Gastroesophageal sphincter (tissue), 4 donors: ENCODE measurements around the gene HIVEP3. TPM values are rescaled to one million over a fixed set of nuclear protein-coding genes. Genes with fewer than 3 reads are reported as not detected.

Source experiments
- ATAC-seq: fragments of 150-250 bp; one replicate; pipeline ENCODE4 v1.9.1; 2016; ENCODE audit warnings: mild to moderate bottlenecking, moderate library complexity
- H3K27ac ChIP-seq, 4 donors: fragments of 200-600 bp; sonication (generic) in 3 of 4; 1 replicate in 3 of 4; 2 replicates in 1 of 4; pipeline ENCODE4 v1.5.1; 2016 to 2019
- H3K27me3 ChIP-seq: fragments of 200-600 bp; sonication (generic); one replicate; pipeline ENCODE4 v1.5.1; 2019
- H3K36me3 ChIP-seq, 2 donors: fragments of 200-600 bp; sonication (generic); one replicate each; pipeline ENCODE4 v1.5.1; 2019; ENCODE audit warnings: control low read depth in 1 of 2
- H3K4me1 ChIP-seq, 3 donors: fragments of 200-600 bp; sonication (generic); 1 replicate in 2 of 3; 2 replicates in 1 of 3; pipeline ENCODE4 v1.5.1; 2016 to 2019; ENCODE audit warnings: control low read depth in 2 of 3
- H3K4me3 ChIP-seq, 2 donors: fragments of 200-600 bp; sonication (generic); one replicate each; pipeline ENCODE4 v1.5.1; 2019; ENCODE audit warnings: mild to moderate bottlenecking in 1 of 2, moderate library complexity in 1 of 2
- H3K9me3 ChIP-seq, 3 donors: fragments of 200-600 bp; sonication (generic); one replicate each; pipeline ENCODE4 v1.5.1; 2017 to 2019; ENCODE audit warnings: control low read depth in 2 of 3
- EP300 ChIP-seq: sonication (generic); formaldehyde crosslinking; IDR thresholded peaks from one replicate; pipeline ENCODE4 v1.6.1; 2017; ENCODE audit warnings: antibody characterized with exemption, mild to moderate bottlenecking
- POLR2A ChIP-seq, 2 donors: fragments of 450-650 bp; IDR thresholded peaks; one replicate each; pipeline ENCODE4 v1.6.1; 2017; ENCODE audit warnings: antibody characterized with exemption in 2 of 2, mild to moderate bottlenecking in 2 of 2, moderate library complexity in 1 of 2
- POLR2AphosphoS5 ChIP-seq: sonication (generic); formaldehyde crosslinking; IDR thresholded peaks from one replicate; pipeline ENCODE4 v1.6.1; 2017; ENCODE audit warnings: antibody characterized with exemption
- WGBS, 2 donors: methylation state at CpG; one replicate each; pipeline ENCODE4 v1.1.5; 2018; ENCODE audit warnings: low coverage in 1 of 2; 5-methylcytosine and 5-hydroxymethylcytosine counted together
- total RNA-seq, 4 donors: library from RNA; depleted of rRNA; stranded (reverse); fragments of >200 nt; gene quantifications; one replicate each; pipeline ENCODE4 v1.1.0, GENCODE V29; 2016
- TF ChIP-seq, protein P1 (sequence below), 4 experiments: fragments of 200-600 bp in 2 of 4; fragments of 450-650 bp in 2 of 4; sonication (generic) in 1 of 4; IDR thresholded peaks; one replicate each; pipeline ENCODE4 v1.5.1; 2017 to 2019; ENCODE audit warnings: antibody characterized with exemption in 4 of 4, mild to moderate bottlenecking in 2 of 4, moderate library complexity in 2 of 4

Gene HIVEP3
- total RNA-seq, 4 donors from 2014 or later: 1.9 to 3.8 (median 2.8) TPM

- no peak for TF ChIP-seq POLR2A (IDR thresholded peaks at IDR 0.05)
- TF ChIP-seq EP300: no peak
- TF ChIP-seq, protein P1, sequence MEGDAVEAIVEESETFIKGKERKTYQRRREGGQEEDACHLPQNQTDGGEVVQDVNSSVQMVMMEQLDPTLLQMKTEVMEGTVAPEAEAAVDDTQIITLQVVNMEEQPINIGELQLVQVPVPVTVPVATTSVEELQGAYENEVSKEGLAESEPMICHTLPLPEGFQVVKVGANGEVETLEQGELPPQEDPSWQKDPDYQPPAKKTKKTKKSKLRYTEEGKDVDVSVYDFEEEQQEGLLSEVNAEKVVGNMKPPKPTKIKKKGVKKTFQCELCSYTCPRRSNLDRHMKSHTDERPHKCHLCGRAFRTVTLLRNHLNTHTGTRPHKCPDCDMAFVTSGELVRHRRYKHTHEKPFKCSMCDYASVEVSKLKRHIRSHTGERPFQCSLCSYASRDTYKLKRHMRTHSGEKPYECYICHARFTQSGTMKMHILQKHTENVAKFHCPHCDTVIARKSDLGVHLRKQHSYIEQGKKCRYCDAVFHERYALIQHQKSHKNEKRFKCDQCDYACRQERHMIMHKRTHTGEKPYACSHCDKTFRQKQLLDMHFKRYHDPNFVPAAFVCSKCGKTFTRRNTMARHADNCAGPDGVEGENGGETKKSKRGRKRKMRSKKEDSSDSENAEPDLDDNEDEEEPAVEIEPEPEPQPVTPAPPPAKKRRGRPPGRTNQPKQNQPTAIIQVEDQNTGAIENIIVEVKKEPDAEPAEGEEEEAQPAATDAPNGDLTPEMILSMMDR (IDR thresholded peaks at IDR 0.05): no peak
- TF ChIP-seq POLR2AphosphoS5: no peak
- 78% methylated on average over 2 of the region's 5 CpGs; no CpG with 5 or more reads in 1 of the 2 donors for WGBS, 2 donors
Observed at GRCh38 chr1:41719590-41719989, 199.1 kb downstream of the HIVEP3 start.

GRCh38 chr1:41719128-41719527 is 199.6 kb downstream of the HIVEP3 start:
- H3K27ac ChIP-seq: no peak overlapping the region
- ATAC-seq: no peak
- TF ChIP-seq, protein P1 (IDR thresholded peaks at IDR 0.05): no peak
- no peak for TF ChIP-seq POLR2AphosphoS5
- TF ChIP-seq POLR2A (IDR thresholded peaks at IDR 0.05): no peak
- no peak for TF ChIP-seq EP300
- no peak overlapping the region for H3K4me3 ChIP-seq
- WGBS, 2 donors: 95 to 100% methylated on average over 1 of the region's 1 CpG
- no peaks in the 10 kb centered on the region for H3K9me3 ChIP-seq
- no peaks in the 10 kb centered on the region for H3K27me3 ChIP-seq
- peaks cover 0 to 3% (median 0%) of the 10 kb centered on the region in 3 donors for H3K4me1 ChIP-seq
- H3K36me3 ChIP-seq: no peaks in the 10 kb centered on the region

More at GRCh38 chr1:41719590-41719989, 199.1 kb downstream of the HIVEP3 start:
- H3K27me3 ChIP-seq: no peaks in the 10 kb centered on the region
- no peaks in the 10 kb centered on the region for H3K9me3 ChIP-seq
- no peak overlapping the region for H3K4me3 ChIP-seq
- no peak overlapping the region for H3K27ac ChIP-seq
- H3K36me3 ChIP-seq: no peaks in the 10 kb centered on the region
- ATAC-seq: no peak
- peaks cover 0 to 8% (median 0%) of the 10 kb centered on the region in 3 donors for H3K4me1 ChIP-seq

DNA sequence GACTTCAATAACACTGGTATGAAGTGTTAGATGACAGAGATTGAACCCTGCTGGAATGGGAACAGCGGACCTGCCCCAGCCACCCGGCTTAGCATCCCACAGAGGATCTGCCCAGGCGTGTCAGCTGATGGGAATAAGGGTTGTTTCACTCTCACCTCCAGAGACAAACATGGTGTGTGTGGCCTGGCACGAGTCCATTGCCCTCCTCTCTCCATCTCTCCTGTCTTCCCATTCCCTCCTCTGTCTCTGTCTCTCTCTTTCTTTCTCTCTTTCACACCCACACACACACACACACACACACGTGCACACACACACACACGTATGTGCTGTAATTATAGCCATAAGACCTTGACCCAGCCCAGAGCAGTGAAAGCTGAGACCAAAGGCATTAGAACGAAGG is 200.2 kb downstream of the HIVEP3 start:
- Histone ChIP-seq H3K4me1 (no peaks in the 10 kb centered on the region), H3K36me3 (no peaks in the 10 kb centered on the region), H3K9me3 (no peaks in the 10 kb centered on the region), H3K27me3 (no peaks in the 10 kb centered on the region), H3K27ac (no peak overlapping the region), H3K4me3 (no peak overlapping the region)
- no peak for TF ChIP-seq POLR2A (IDR thresholded peaks at IDR 0.05)
- no peak for TF ChIP-seq EP300
- TF ChIP-seq, protein P1 (IDR thresholded peaks at IDR 0.05): no peak
- TF ChIP-seq POLR2AphosphoS5: no peak
- ATAC-seq: no peak
- 30 to 79% methylated on average over 4 to 5 of the region's 7 CpGs for WGBS, 2 donors

GRCh38 chr1:41716188-41717130 is 202.3 kb downstream of the HIVEP3 start:
- WGBS, 2 donors: 80 to 81% methylated on average over 1 to 5 of the region's 12 CpGs
- Histone ChIP-seq H3K27me3 (no peaks in the 10 kb centered on the region), H3K9me3 (no peaks in the 10 kb centered on the region), H3K4me3 (no peak overlapping the region), H3K4me1 (no peaks in the 10 kb centered on the region), H3K36me3 (no peaks in the 10 kb centered on the region), H3K27ac (no peak overlapping the region)
- ATAC-seq: no peak
- TF ChIP-seq POLR2AphosphoS5 (no peak), EP300 (no peak), POLR2A (IDR thresholded peaks at IDR 0.05) (no peak)
- TF ChIP-seq, protein P1 (IDR thresholded peaks at IDR 0.05): no peak
